Stomach (tissue), 9 donors: ENCODE data around the gene HBG2. TPM values are rescaled to one million over a fixed set of nuclear protein-coding genes. Genes with fewer than 3 reads are reported as not detected.

Source experiments
- DNase-seq, 2 donors: peaks; one replicate each; pipeline versions ENCODE4 v3.0.0 to v3.0.0-alpha.2; 2013 to 2019
- H3K27ac ChIP-seq, 5 donors: fragments of 200-600 bp in 4 of 5; sonication (generic) in 4 of 5; one replicate each; pipeline ENCODE4 v1.5.1; 2013 to 2019; ENCODE audit warnings: mild to moderate bottlenecking in 1 of 5, moderate library complexity in 1 of 5
- H3K27me3 ChIP-seq, 3 donors: fragments of 200-600 bp; sonication (generic); one replicate each; pipeline ENCODE4 v1.5.1; 2017 to 2019; ENCODE audit warnings: mixed run types in 1 of 3
- H3K36me3 ChIP-seq, 4 donors: fragments of 200-600 bp; sonication (generic); 1 replicate in 3 of 4; 2 replicates in 1 of 4; pipeline ENCODE4 v1.5.1; 2016 to 2019
- H3K4me1 ChIP-seq, 4 donors: fragments of 200-600 bp; sonication (generic); one replicate each; pipeline ENCODE4 v1.5.1; 2016 to 2019
- H3K4me3 ChIP-seq, 4 donors: fragments of 200-600 bp; sonication (generic) in 3 of 4; one replicate each; pipeline ENCODE4 v1.5.1; 2016 to 2019; ENCODE audit warnings: mild to moderate bottlenecking in 1 of 4
- H3K9me3 ChIP-seq, 4 donors: fragments of 200-600 bp; sonication (generic); one replicate each; pipeline ENCODE4 v1.5.1; 2016 to 2019
- CTCF ChIP-seq, 7 experiments: fragments of 450-650 bp in 4 of 7; fragments of 200-600 bp in 3 of 7; sonication (generic) in 3 of 7; IDR thresholded peaks; one replicate each; pipeline ENCODE4 v1.5.1; 2016 to 2019; ENCODE audit warnings: antibody characterized with exemption in 7 of 7, control low read depth in 2 of 7, mild to moderate bottlenecking in 1 of 7
- EP300 ChIP-seq: sonication (generic); formaldehyde crosslinking; IDR thresholded peaks from one replicate; pipeline ENCODE4 v1.6.1; 2017; ENCODE audit warnings: antibody characterized with exemption
- POLR2A ChIP-seq, 4 donors: fragments of 450-650 bp; IDR thresholded peaks; one replicate each; pipeline ENCODE4 v1.6.1; 2016; ENCODE audit warnings: antibody characterized with exemption in 4 of 4, control low read depth in 2 of 4, mild to moderate bottlenecking in 1 of 4, moderate library complexity in 1 of 4
- POLR2AphosphoS5 ChIP-seq, 3 donors: sonication (generic); formaldehyde crosslinking; IDR thresholded peaks; one replicate each; pipeline ENCODE4 v1.6.1; 2016; ENCODE audit warnings: antibody characterized with exemption in 3 of 3
- WGBS, 5 donors: extraction: QIAGEN DNeasy Blood & Tissue Kit in 3 of 5; methylation state at CpG; one replicate each; pipeline versions ENCODE4 v1.1.5 to v1.1.7; 2013 to 2018; 5-methylcytosine and 5-hydroxymethylcytosine counted together
- intact Hi-C: fragments of 100-400 bp; cut with DNase I; formaldehyde crosslinking; loops from one replicate; pipeline ENCODE4 v1.15.1; 2023; ENCODE audit warnings: low total_unique reads
- polyA plus RNA-seq, 3 donors: library from polyadenylated mRNA; stranded (reverse); fragments of 200-250 nt; gene quantifications; one replicate each; pipeline ENCODE4 v1.2.3, GENCODE V29; 2013
- total RNA-seq, 5 donors: library from RNA; depleted of rRNA; stranded (reverse); fragments of >200 nt; gene quantifications; one replicate each; pipeline versions ENCODE4 v1.1.0 to v1.2.3, GENCODE V29; 2014 to 2016
- donor health status: healthy with polysubstance abuse.
- donor health status: Bipolar disorder and iron deficiency.
- donor health status: healthy.

HBG2 gene
- total and polyA plus RNA-seq, 8 donors: 0.75 to 1,854 TPM; not detected in 6

- WGBS, 5 donors: 49 to 96% (median 80%) methylated on average over 2 of the region's 2 CpGs; no CpG with 5 or more reads in 1 of the 5 donors
- intact Hi-C loops: no loop called here
Observed at GRCh38 chr11:5284637-5285036, 30.1 kb upstream of the HBG2 start.

GRCh38 chr11:5283882-5284281, 29.3 kb upstream of the HBG2 start:
- Histone ChIP-seq H3K4me1 (no peaks in the 10 kb centered on the region), H3K4me3 (no peak overlapping the region), H3K36me3 (no peaks in the 10 kb centered on the region), H3K27ac (no peak overlapping the region), H3K27me3 (no peaks in the 10 kb centered on the region), H3K9me3 (no peaks in the 10 kb centered on the region)
- no peak for DNase-seq
- WGBS, 5 donors: 60 to 78% (median 67%) methylated on average over 1 of the region's 1 CpG
- TF ChIP-seq EP300 (no peak), POLR2AphosphoS5 (IDR thresholded peaks at IDR 0.05) (no peak), POLR2A (IDR thresholded peaks at IDR 0.05) (no peak), CTCF (IDR thresholded peaks at IDR 0.05) (no peak)
- intact Hi-C loops: no loop called here

More at GRCh38 chr11:5284637-5285036, 30.1 kb upstream of the HBG2 start:
- Histone ChIP-seq H3K27me3 (no peaks in the 10 kb centered on the region), H3K9me3 (no peaks in the 10 kb centered on the region), H3K36me3 (no peaks in the 10 kb centered on the region), H3K4me1 (no peaks in the 10 kb centered on the region), H3K27ac (no peak overlapping the region), H3K4me3 (no peak overlapping the region)
- peak in 1 of 2 donors; percentile 22 for DNase-seq
- TF ChIP-seq POLR2A (IDR thresholded peaks at IDR 0.05) (no peak), POLR2AphosphoS5 (IDR thresholded peaks at IDR 0.05) (no peak), CTCF (IDR thresholded peaks at IDR 0.05) (no peak), EP300 (no peak)

- no peaks in the 10 kb centered on the region for H3K36me3 ChIP-seq
- no peaks in the 10 kb centered on the region for H3K27me3 ChIP-seq
- H3K4me1 ChIP-seq: no peaks in the 10 kb centered on the region
- H3K9me3 ChIP-seq: no peaks in the 10 kb centered on the region
- WGBS, 5 donors: 68 to 81% (median 78%) methylated on average over 3 of the region's 3 CpGs
- TF ChIP-seq CTCF (IDR thresholded peaks at IDR 0.05): no peak
- TF ChIP-seq POLR2AphosphoS5 (IDR thresholded peaks at IDR 0.05): no peak
- no peak for TF ChIP-seq POLR2A (IDR thresholded peaks at IDR 0.05)
- no peak for TF ChIP-seq EP300
- no peak for DNase-seq
- no peak overlapping the region for H3K27ac ChIP-seq
- intact Hi-C loops: no loop called here
- H3K4me3 ChIP-seq: no peak overlapping the region
Observed at GRCh38 chr11:5283086-5283485, 28.5 kb upstream of the HBG2 start.

- no peak for DNase-seq
- Histone ChIP-seq H3K4me3 (no peak overlapping the region), H3K27me3 (no peaks in the 10 kb centered on the region), H3K36me3 (no peaks in the 10 kb centered on the region), H3K4me1 (no peaks in the 10 kb centered on the region), H3K27ac (no peak overlapping the region), H3K9me3 (no peaks in the 10 kb centered on the region)
- intact Hi-C loops: no loop called here
- TF ChIP-seq POLR2AphosphoS5 (IDR thresholded peaks at IDR 0.05): no peak
- no peak for TF ChIP-seq POLR2A (IDR thresholded peaks at IDR 0.05)
- no peak for TF ChIP-seq EP300
- no peak for TF ChIP-seq CTCF (IDR thresholded peaks at IDR 0.05)
- 59 to 81% (median 72%) methylated on average over 2 of the region's 2 CpGs for WGBS, 5 donors
Observed at GRCh38 chr11:5282628-5283027, 28.0 kb upstream of the HBG2 start.
